NB4 (cell line): ENCODE results near the gene GALNT15.

Experiments used
- CTCF ChIP-seq: IDR thresholded peaks from one replicate; pipeline ENCODE4 v1.5.1; 2012; ENCODE audit warnings: low read depth, low read length
- MAX ChIP-seq: IDR thresholded peaks from 2 replicates; pipeline ENCODE4 v1.6.1; 2011; ENCODE audit warnings: low read depth, low read length
- POLR2A ChIP-seq: IDR thresholded peaks from 2 replicates; pipeline ENCODE4 v1.6.1; 2011; ENCODE audit warnings: mild to moderate bottlenecking; ENCODE audit not compliant: insufficient read length; ENCODE audit errors: extremely low read depth

GRCh38 chr3:16134173-16134928 lies 40.1 kb upstream of the GALNT15 start:
- TF ChIP-seq CTCF (no peak), POLR2A (no peak), MAX (no peak)
